ENCODE data around the gene UBXN7. TPM values are rescaled to one million over a fixed set of nuclear protein-coding genes. Genes with fewer than 3 reads are reported as not detected.
"Not testable (repeated sequence)": the region's sequence is repeated elsewhere in the genome, so short reads cannot be mapped to it uniquely, and the experiment has no call there.

Gene UBXN7
- polyA plus RNA-seq, 4 donors, result 2.4 to 27.8 (median 5.7) TPM

DNA sequence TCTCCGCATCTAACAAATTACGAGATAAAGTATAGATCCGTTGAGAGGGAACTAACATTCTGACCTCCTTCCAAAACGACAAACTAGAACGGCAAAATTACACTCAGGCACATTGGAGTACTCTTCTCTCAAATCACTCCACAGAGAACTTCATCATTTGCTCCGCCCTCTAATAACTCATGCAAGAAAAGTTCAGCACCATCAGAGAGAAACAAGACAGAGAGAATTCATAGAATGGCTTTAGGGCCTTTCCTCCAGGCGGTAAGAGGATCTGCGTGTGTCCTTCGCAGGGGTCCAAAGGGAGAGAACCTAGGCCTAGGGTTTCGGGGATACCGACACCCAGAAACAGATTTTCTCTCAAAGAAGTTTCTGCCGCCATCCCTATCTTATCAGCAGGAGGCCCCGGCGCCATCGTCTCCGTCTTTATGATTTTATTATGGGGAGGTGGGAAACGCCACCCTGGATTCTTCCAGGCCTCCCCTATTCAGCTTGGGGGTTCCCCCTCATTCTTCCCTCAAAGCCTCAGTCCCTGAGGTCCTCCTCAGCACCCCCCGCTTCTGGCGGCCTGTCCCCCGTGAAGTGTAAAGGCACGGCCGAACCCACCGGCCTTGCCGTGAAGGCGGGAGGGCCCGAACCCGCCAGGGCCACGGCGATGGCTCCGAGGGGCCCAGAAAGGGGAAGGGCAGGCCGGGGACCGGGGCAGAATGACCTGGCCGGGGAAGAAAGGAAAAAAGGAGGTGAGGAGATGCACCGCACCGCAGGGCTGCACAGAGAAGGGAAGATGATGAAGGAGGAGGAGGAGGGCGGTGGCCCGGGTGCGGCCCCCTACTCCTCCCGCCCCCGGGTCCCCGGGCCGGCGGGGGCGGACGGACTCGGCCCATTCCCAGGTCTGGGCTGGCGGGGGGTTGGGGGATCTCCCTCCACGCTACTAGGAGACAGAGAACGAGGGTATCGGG is 768 bp downstream of the UBXN7 start:
- peaks cover 0 to 8% (median 0%) of the 10 kb centered on the region in 3 donors for H3K4me1 ChIP-seq (ENCODE audit: control insufficient read depth in 3 of 3, insufficient read depth in 2 of 3, low read depth in 1 of 3, low read length in 2 of 3)
- peak overlapping the region; percentile 78 to 95 (median 93) for H3K27ac ChIP-seq (ENCODE audit: low read depth in 1 of 3, low read length in 2 of 3)
- peak; percentile 50 to 87 for DNase-seq
- H3K4me3 ChIP-seq (ENCODE audit: low read depth in 1 of 3, low read length in 3 of 3), result peak overlapping the region; percentile 96 to 97 (median 96)
- no peaks in the 10 kb centered on the region for H3K27me3 ChIP-seq (ENCODE audit: control insufficient read depth in 3 of 3, insufficient read depth in 3 of 3, low read length in 3 of 3)
- FAIRE-seq, result no peak
- 1 to 2% (median 1%) methylated on average over 35 to 50 of the region's 50 CpGs for WGBS, 3 donors
- no peaks in the 10 kb centered on the region for H3K9me3 ChIP-seq (ENCODE audit: control insufficient read depth in 2 of 2, insufficient read depth in 1 of 2, low read depth in 1 of 2, low read length in 1 of 2)
- H3K36me3 ChIP-seq (ENCODE audit: control insufficient read depth in 3 of 3, insufficient read depth in 2 of 3, low read depth in 1 of 3, low read length in 3 of 3), result peaks cover 0 to 13% (median 0%) of the 10 kb centered on the region in 3 donors

DNA sequence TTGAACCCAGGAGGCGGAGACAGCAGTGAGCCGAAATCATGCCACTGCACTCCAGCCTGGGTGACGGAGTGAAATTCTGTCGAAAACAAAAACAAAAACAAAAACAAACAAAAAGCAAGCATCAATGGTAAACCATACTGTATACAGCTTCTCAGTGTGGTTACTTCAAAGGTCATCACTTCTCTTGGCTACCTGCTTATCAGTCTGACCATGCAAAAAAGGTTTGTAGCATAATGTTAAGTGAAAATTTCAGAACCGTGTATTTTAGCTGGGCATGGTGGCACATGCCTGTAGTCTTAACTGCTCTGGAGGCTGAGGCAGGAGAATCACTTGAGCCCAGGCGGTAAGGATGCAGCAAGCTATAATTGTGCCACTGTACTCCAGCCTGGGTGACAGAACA is 4.2 kb downstream of the UBXN7 start:
- peaks cover 0 to 20% (median 1%) of the 10 kb centered on the region in 3 donors for H3K36me3 ChIP-seq (ENCODE audit: control insufficient read depth in 3 of 3, insufficient read depth in 2 of 3, low read depth in 1 of 3, low read length in 3 of 3)
- 82 to 86% (median 83%) methylated on average over 6 of the region's 6 CpGs for WGBS, 3 donors
- no peaks in the 10 kb centered on the region for H3K27me3 ChIP-seq (ENCODE audit: control insufficient read depth in 3 of 3, insufficient read depth in 3 of 3, low read length in 3 of 3)
- no peaks in the 10 kb centered on the region for H3K9me3 ChIP-seq (ENCODE audit: control insufficient read depth in 2 of 2, insufficient read depth in 1 of 2, low read depth in 1 of 2, low read length in 1 of 2)
- H3K4me3 ChIP-seq (ENCODE audit: low read depth in 1 of 3, low read length in 3 of 3), result no peak overlapping the region
- DNase-seq, result no peak
- FAIRE-seq, result no peak
- H3K4me1 ChIP-seq (ENCODE audit: control insufficient read depth in 3 of 3, insufficient read depth in 2 of 3, low read depth in 1 of 3, low read length in 2 of 3), result peaks cover 0 to 8% (median 0%) of the 10 kb centered on the region in 3 donors
- no peak overlapping the region for H3K27ac ChIP-seq (ENCODE audit: low read depth in 1 of 3, low read length in 2 of 3)

DNA sequence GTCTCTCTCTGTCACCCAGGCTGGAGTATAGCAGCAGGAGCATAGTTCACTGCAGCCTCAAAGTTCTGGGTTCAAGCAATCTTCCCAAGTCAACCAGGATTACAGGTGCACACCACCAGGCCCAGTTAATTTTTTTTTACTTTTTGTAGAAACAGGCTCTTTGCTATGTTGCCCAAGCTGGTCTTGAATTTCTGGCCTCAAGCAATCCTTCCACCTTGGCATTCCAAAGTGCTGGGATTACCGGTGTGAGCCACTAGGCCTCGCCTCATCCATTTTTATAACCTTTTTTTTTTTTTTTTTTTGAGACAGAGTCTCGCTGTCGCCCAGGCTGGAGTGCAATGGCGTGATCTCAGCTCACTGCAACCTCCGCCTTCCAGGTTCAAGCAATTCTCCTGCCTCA is 7.8 kb downstream of the UBXN7 start:
- H3K27ac ChIP-seq (ENCODE audit: low read depth in 1 of 3, low read length in 2 of 3); H3K4me3 ChIP-seq (ENCODE audit: low read depth in 1 of 3, low read length in 3 of 3); H3K27me3 ChIP-seq (ENCODE audit: control insufficient read depth in 3 of 3, insufficient read depth in 3 of 3, low read length in 3 of 3); H3K4me1 ChIP-seq (ENCODE audit: control insufficient read depth in 3 of 3, insufficient read depth in 2 of 3, low read depth in 1 of 3, low read length in 2 of 3); H3K9me3 ChIP-seq (ENCODE audit: control insufficient read depth in 2 of 2, insufficient read depth in 1 of 2, low read depth in 1 of 2, low read length in 1 of 2); FAIRE-seq; DNase-seq: not testable (repeated sequence)
- H3K36me3 ChIP-seq (ENCODE audit: control insufficient read depth in 3 of 3, insufficient read depth in 2 of 3, low read depth in 1 of 3, low read length in 3 of 3), result peaks cover 0 to 25% (median 1%) of the 10 kb centered on the region in 3 donors
- WGBS, 3 donors, result 84 to 94% (median 85%) methylated on average over 5 to 6 of the region's 6 CpGs

DNA sequence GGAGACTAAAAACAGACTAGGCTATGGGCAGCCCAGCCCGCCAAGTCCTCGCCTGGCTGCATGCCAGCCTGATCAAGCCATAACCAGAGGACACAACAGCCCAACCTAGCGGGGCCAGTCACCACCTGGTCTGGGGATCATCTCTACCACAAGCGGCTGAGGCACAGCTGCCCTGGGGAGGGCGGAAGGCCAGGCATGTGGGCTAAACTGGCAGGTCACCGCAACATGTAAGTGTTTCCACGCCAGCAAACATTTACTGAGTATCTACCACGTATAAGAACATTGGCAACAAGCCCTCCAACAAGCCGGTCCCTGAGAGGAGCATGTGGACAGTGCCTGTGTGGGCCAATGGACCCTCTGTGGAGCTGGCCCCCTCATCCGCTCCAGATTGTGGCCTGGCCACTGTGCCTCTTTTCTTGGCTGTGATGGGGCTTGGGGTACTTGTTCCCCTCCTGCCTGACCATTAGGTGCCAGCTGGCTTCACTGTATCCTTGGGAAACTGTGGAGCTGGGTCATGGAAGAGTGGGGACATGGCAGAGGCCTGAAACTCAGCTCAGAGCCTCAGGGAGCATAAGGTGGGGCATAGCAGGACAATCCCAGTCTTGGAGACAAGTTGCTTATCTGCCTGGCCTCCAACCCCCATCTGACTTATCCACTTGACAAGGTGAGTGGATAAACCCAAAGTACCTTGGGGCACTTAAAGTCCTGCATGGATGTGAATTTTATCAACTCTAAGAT is 9.0 kb downstream of the UBXN7 start:
- no peaks in the 10 kb centered on the region for H3K4me1 ChIP-seq (ENCODE audit: control insufficient read depth in 3 of 3, insufficient read depth in 2 of 3, low read depth in 1 of 3, low read length in 2 of 3)
- WGBS, 3 donors, result 68 to 69% (median 68%) methylated on average over 10 of the region's 10 CpGs

DNA sequence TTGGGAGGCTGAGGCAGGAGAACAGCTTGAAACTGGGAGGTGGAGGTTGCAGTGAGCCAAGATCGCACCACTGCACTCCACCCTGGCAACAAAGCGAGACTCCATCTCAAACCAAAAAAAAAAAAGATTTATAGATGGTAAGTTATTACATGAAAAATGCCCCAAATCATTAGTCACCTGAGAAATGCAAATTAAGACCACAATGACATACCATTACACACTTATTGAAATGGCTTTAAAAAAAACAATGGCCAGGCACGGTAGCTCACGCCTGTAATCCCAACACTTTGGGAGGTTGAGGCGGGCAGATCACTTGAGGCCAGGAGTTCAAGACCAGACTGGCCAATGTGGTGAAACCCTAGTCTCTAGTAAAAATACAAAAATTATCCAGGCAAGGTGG is 10.6 kb downstream of the UBXN7 start:
- not testable (repeated sequence) for H3K27me3 ChIP-seq (ENCODE audit: control insufficient read depth in 3 of 3, insufficient read depth in 3 of 3, low read length in 3 of 3); DNase-seq; H3K9me3 ChIP-seq (ENCODE audit: control insufficient read depth in 2 of 2, insufficient read depth in 1 of 2, low read depth in 1 of 2, low read length in 1 of 2); FAIRE-seq; H3K4me3 ChIP-seq (ENCODE audit: low read depth in 1 of 3, low read length in 3 of 3); H3K4me1 ChIP-seq (ENCODE audit: control insufficient read depth in 3 of 3, insufficient read depth in 2 of 3, low read depth in 1 of 3, low read length in 2 of 3); H3K27ac ChIP-seq (ENCODE audit: low read depth in 1 of 3, low read length in 2 of 3)
- 92 to 94% (median 93%) methylated on average over 5 of the region's 5 CpGs for WGBS, 3 donors
- H3K36me3 ChIP-seq (ENCODE audit: control insufficient read depth in 3 of 3, insufficient read depth in 2 of 3, low read depth in 1 of 3, low read length in 3 of 3), result peaks cover 0 to 15% (median 1%) of the 10 kb centered on the region in 3 donors

More for the DNA sequence above, 9.0 kb downstream of the UBXN7 start:
- Histone ChIP-seq H3K27ac (ENCODE audit: low read depth in 1 of 3, low read length in 2 of 3) (no peak overlapping the region), H3K9me3 (ENCODE audit: control insufficient read depth in 2 of 2, insufficient read depth in 1 of 2, low read depth in 1 of 2, low read length in 1 of 2) (no peaks in the 10 kb centered on the region), H3K4me3 (ENCODE audit: low read depth in 1 of 3, low read length in 3 of 3) (no peak overlapping the region), H3K36me3 (ENCODE audit: control insufficient read depth in 3 of 3, insufficient read depth in 2 of 3, low read depth in 1 of 3, low read length in 3 of 3) (peaks cover 0 to 25% (median 1%) of the 10 kb centered on the region in 3 donors), H3K27me3 (ENCODE audit: control insufficient read depth in 3 of 3, insufficient read depth in 3 of 3, low read length in 3 of 3) (no peaks in the 10 kb centered on the region)
- DNase-seq (no peak), FAIRE-seq (no peak)

DNA sequence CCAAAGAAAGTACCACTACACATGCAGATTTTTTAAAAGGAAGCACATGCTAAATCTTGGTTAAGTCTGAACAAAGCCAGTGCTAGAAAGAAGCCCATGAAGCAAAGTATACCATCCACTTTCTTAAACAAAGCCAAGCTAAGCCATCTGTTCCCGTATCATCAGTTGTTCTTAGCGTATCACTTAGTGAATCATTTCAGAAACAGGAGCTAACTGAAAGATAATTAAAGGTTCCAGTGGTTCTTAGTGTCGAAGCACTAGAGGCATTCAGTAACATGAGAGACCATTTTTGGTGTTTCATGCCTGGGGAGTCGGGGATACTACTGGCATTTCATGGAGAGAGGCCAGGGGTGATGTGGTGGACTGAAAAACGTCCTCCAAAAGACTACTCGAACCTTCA is 12.8 kb downstream of the UBXN7 start:
- no peak for FAIRE-seq
- Histone ChIP-seq H3K27ac (ENCODE audit: low read depth in 1 of 3, low read length in 2 of 3) (no peak overlapping the region), H3K27me3 (ENCODE audit: control insufficient read depth in 3 of 3, insufficient read depth in 3 of 3, low read length in 3 of 3) (no peaks in the 10 kb centered on the region), H3K4me1 (ENCODE audit: control insufficient read depth in 3 of 3, insufficient read depth in 2 of 3, low read depth in 1 of 3, low read length in 2 of 3) (peaks cover 0 to 2% (median 0%) of the 10 kb centered on the region in 3 donors), H3K4me3 (ENCODE audit: low read depth in 1 of 3, low read length in 3 of 3) (no peak overlapping the region), H3K36me3 (ENCODE audit: control insufficient read depth in 3 of 3, insufficient read depth in 2 of 3, low read depth in 1 of 3, low read length in 3 of 3) (peaks cover 0 to 15% (median 0%) of the 10 kb centered on the region in 3 donors), H3K9me3 (ENCODE audit: control insufficient read depth in 2 of 2, insufficient read depth in 1 of 2, low read depth in 1 of 2, low read length in 1 of 2) (no peaks in the 10 kb centered on the region)
- whole genome bisulfite sequencing, 3 donors, result 93 to 94% (median 93%) methylated on average over 6 of the region's 6 CpGs
- DNase-seq, result no peak

DNA sequence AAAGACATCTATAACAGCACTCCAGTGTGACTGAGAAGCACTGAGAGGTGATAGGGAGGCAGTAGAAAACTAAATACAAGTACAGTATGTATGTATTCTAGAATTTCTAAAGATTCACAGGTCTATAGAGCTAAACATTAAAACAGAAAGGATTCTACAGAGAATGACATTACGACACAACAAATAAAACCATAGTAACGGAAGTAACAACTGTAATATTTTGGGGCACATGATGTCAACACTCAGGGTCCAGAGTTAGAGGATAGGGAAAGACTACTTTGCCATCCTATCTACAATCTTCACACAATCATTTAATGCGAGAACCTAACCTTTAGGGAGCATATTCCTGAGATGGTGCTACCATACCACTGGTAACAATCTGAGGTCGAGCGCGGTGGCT is 13.6 kb downstream of the UBXN7 start:
- 93 to 97% (median 94%) methylated on average over 6 of the region's 6 CpGs for WGBS, 3 donors
- H3K4me1 ChIP-seq (ENCODE audit: control insufficient read depth in 3 of 3, insufficient read depth in 2 of 3, low read depth in 1 of 3, low read length in 2 of 3), result peaks cover 0 to 2% (median 0%) of the 10 kb centered on the region in 3 donors

DNA sequence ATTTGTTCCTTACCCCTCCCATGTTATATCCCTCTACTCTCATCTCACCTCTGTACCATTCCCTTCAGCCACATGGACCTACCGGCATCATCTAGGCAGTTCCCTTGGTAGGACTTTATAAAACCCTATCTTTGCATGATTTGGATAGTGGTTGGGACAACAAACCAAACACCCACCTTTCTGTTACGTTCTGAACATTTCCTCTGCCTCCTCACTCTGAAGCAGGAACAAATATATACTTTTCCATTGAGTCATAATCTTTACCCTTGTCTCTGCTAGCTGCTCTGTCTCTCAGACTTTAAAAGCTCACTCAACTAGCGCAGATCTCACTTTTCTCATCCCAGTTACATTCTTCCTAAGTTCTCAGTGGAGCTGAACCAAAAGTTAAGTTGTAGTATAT is 17.8 kb downstream of the UBXN7 start:
- peaks cover 0 to 2% (median 0%) of the 10 kb centered on the region in 3 donors for H3K4me1 ChIP-seq (ENCODE audit: control insufficient read depth in 3 of 3, insufficient read depth in 2 of 3, low read depth in 1 of 3, low read length in 2 of 3)
- no peak for FAIRE-seq
- H3K27me3 ChIP-seq (ENCODE audit: control insufficient read depth in 3 of 3, insufficient read depth in 3 of 3, low read length in 3 of 3), result no peaks in the 10 kb centered on the region
- no peak overlapping the region for H3K4me3 ChIP-seq (ENCODE audit: low read depth in 1 of 3, low read length in 3 of 3)
- no peak overlapping the region for H3K27ac ChIP-seq (ENCODE audit: low read depth in 1 of 3, low read length in 2 of 3)
- H3K9me3 ChIP-seq (ENCODE audit: control insufficient read depth in 2 of 2, insufficient read depth in 1 of 2, low read depth in 1 of 2, low read length in 1 of 2), result peaks cover 0 to 3% of the 10 kb centered on the region in 2 donors
- peaks cover 0 to 6% (median 0%) of the 10 kb centered on the region in 3 donors for H3K36me3 ChIP-seq (ENCODE audit: control insufficient read depth in 3 of 3, insufficient read depth in 2 of 3, low read depth in 1 of 3, low read length in 3 of 3)
- no peak for DNase-seq
- WGBS, 3 donors, result 79 to 85% (median 82%) methylated on average over 3 of the region's 3 CpGs

More for the DNA sequence above, 13.6 kb downstream of the UBXN7 start:
- FAIRE-seq (no peak), DNase-seq (no peak)
- H3K27ac ChIP-seq (ENCODE audit: low read depth in 1 of 3, low read length in 2 of 3), result no peak overlapping the region
- H3K36me3 ChIP-seq (ENCODE audit: control insufficient read depth in 3 of 3, insufficient read depth in 2 of 3, low read depth in 1 of 3, low read length in 3 of 3), result peaks cover 0 to 15% (median 0%) of the 10 kb centered on the region in 3 donors
- H3K27me3 ChIP-seq (ENCODE audit: control insufficient read depth in 3 of 3, insufficient read depth in 3 of 3, low read length in 3 of 3), result no peaks in the 10 kb centered on the region
- H3K9me3 ChIP-seq (ENCODE audit: control insufficient read depth in 2 of 2, insufficient read depth in 1 of 2, low read depth in 1 of 2, low read length in 1 of 2), result no peaks in the 10 kb centered on the region
- no peak overlapping the region for H3K4me3 ChIP-seq (ENCODE audit: low read depth in 1 of 3, low read length in 3 of 3)
